ENCODE data around the gene SETBP1.

Gene SETBP1

DNA sequence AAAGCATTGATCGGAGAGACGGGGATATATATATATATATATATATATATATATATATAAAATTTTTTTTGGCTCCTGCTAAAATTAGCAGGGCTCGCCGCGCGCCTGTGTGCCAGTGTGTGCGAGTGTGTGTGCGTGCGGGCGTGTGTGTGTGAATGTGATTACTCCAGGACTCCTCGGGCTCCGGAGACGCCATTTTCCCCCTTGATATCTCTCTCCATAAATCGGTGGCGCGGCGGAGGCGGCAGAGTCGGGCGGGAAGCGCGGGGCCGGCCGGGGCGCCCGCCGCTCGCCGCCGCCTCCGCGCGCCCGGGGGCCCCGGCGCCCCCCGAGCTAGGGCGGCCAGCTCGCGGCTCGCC is 795 bp upstream of the SETBP1 start:
- peak; percentile 18 to 58 for DNase-seq

DNA sequence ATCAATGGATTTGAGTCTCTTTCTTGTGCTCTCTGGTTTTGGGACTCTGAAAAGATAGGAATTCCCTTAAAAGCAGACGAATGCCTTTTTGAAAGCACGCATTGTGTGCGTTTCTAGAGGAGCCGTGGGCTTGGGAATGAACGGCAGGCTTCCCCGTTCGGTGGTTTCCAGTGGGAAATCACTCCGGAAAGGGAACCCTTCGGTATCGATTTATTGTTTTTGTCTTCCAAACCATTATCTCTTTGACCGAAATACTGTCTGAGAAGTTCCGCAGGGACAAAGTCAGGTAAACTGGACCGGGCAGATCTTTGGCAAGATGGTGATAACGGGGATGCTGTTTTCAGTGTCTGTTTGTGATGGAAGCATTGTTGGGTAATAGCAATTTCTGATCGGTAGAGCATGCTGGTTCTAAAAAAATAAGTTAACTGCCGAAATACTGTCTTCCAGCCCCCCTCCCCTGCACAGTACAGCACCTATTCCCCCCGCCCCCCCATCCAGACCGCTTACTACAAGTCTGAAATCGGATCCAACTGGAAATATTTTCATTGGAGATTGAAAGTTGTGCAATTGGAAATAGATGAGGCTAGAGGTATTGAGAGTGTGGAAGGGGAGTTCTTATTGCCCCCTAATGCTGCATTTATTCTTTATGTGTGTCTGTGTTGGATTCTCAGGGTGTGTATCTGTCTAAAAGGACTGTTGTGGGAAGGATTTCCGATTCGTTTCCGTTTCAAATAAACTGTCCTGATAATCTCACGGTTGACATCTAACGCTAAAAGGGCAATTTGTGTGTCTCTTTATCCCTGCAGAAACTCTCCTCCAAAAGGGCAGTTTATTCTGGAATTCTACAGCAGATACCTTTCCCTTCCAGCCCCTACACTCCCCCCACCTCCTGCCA is 635 bp downstream of the SETBP1 start:
- no peak for DNase-seq

DNA sequence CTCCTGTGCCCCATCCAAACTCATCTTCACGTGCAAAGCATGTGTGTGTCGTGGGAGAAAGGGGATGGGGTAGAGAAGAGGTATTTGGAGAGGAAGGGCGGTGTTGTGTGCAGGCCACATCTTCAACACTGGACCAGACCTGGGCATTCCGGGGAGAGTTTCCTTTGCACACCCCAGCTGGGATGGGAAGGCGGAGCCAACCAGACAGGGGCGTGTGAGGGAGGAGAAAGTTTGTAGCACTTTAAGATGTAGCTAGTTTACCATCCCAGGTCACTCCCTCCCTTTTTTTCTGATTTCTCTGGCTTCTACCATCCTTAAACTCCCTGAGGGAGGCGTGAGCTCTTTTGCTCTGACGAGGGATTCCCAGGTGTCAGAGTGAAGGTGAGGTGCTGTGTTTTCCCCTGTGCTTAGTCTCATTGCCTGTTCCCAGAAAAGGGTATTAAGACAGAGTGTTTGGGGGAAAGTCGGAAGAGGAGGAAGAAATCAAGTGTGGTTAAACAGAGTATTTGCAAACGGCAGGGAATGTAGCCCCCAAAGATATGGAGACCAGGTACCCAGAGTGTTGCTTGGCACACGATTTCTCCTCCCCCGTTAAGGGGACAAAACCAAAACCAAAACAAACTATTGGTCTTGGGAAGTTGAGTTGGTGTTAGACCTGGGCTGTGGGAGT is 1.6 kb downstream of the SETBP1 start:
- DNase-seq = no peak

DNA sequence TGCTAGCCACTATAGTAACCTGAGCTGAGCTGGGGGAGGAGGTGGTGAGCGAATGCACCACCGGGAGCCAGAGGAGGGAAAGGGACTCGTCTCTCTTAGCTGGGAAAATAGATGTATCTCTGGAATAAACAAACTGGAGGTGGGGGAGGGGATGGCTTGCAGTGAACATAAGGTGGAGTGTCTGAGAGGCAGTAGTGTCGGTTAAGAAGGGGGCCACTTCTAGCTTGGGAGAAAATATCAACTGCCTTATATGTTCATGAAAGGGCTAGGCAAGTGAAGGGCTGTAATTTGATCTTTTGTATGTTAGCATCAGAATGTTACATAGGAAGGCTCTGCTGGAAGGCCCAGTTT is 2.2 kb downstream of the SETBP1 start:
- peak in 1 of 2 experiments; percentile 30 for DNase-seq

DNA sequence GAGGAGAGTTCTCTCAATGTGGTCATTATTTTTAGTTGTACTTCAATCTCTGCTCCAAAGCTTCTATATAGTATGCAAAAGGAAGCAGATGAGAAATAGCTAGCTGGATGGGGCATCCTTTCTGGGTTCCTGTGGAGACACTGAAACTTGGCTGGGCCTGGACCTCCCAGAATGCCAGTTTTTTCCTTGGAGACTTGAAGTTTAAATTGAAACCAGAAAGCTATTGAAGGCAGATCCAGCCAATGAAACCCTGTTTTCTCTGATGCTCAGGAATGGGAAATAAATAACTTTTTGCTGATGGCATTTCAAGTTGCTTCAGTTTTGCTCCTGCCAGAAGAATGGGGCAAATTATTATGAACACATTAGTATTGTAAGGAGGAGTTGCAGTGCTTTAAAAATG is 2.9 kb downstream of the SETBP1 start:
- no peak for DNase-seq

DNA sequence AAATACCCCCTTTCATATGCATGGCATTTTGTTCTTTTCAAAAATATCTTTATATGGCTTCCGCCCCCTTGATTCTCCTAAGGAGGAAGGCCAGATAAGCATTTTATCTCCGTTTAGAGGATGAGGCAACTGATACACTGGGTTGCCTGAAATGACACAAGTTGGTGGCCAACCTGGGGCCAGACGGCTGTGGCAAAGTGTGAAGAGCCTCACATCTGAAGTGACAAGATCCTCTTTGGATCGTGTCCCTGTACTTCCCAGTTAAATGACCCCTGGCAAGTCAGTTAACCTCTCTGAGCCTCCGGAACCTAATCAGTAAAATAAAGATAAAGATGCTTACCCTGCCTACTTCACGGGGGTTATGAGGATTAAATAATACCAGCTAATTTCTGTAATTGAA is 4.6 kb downstream of the SETBP1 start:
- no peak for DNase-seq

DNA sequence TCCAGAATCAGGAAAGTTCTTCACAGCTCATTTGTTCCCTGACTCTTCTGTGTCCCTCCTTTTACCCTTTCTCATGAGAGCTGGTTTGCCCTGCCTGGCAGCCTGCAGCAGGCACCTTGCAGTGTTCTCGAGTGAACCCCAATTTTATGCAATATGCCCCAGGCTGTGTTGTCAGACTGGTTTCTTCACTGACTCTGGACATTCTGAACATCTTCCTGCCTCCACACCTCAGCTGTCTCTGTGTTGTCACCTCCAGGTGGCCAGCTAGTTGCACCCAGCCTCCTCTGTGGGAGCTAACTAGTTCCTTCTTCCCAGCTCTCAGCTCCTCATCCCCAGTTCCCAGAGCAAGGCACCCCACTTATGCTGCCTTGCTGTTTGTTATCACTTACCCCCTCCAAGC is 5.5 kb downstream of the SETBP1 start:
- DNase-seq = no peak

DNA sequence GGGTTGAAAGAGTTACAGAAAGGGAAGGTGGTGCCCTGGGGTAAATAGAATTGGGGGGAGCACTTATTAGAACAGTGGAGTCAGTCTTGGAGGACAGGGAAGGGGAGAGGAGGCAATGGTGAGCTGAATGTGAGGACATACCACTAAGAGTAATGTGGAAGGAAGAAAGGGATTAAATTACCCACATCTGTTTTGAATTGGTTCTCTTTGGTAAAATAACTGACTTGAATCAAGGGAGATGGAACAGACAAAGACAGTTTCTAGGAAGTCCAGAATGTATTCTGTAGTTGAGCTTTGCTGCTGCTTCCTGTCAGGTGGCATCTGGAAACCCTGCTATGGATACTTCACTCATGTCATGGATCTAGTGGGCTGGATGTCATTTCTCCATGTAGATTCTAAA is 6.7 kb downstream of the SETBP1 start:
- no peak for DNase-seq

DNA sequence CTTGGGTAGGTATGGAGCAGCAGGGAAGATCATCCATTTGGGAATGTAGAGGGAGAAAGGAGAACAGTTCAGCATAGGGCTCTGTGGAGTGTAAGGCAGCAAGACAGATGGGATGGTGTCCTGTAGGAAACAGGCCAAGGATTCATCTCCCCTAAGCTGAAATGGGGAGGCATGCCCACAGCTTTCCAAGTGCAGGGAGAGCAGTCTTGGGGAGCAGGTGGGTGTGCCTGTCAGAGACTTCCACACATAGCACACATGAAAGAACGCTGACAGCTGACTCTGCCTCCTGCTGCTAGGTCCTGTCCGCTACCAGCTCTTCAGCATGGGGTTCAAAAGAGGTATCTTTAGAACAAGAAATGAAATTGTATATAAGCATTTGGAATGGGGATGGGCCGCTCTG is 9.0 kb downstream of the SETBP1 start:
- no peak for DNase-seq

DNA sequence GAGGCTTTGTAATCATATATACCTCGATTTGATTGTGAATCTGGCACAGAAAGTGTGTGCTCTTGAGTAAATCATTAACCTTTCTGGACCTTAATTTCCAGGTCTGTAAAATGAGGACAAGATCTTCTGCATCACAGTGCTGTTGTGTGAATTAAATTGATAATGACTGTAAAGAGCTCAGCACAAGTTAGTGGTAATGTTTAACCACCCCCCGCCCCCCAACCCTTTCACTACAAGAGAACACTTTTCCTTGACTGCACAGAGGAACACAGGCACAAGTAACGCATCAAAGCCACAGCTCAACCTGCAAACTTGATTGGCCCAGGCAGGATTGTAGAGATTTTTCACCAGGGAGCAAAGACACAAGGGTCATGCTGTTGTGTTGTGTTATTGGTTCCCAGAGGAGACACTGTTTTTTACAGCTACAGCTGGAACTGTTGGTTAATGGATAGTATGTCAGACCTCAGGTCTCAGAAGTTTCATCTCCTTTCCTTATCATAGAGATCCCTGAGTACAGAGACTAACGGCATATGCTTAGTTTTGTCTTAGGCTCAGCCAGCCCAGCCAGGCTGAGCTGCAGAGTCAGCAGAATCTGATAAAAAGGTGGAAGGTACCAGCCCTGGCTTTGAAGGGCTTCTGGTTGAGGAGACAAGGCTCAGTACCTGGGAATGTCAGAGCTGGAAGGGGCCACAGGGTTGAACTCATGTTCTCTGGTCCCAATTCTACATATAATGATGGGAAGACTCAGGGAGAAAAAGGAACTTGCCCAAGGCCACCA is 10.6 kb downstream of the SETBP1 start:
- DNase-seq = no peak

DNA sequence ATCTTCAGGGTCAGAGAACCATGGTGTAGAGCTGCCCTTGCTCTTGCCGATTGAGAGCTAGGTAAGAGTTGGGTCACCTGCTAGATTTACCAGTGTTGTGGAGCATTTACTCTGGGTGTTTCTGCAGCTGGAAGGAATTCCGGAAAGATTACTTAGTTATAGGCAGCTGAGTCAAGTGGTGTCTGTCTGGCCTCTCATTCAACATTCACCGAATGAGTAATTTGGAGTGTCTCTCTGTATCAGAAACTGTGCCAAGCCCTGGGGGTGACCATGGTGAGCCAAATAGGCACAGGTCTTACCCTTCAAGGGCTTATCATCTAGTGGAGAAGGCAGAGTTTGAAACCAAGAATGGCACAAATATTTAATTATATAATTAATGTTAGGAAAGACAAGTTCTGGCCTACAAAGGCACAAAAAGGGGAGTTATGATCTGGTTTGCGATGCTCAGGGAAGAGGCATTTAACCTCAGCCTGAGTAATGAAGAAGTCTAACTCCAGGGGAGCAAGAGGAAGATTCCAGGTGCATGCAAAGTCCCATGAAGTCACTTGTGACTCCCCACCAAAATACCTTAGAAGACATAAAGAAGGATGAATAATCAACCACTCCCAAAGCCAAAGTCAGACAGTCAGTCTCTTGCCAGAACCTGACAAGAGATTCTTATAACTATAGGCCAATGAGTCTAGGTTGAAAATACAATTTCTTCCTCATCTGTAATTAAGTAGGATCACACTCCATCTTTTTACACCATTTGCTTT is 12.5 kb downstream of the SETBP1 start:
- DNase-seq = no peak

DNA sequence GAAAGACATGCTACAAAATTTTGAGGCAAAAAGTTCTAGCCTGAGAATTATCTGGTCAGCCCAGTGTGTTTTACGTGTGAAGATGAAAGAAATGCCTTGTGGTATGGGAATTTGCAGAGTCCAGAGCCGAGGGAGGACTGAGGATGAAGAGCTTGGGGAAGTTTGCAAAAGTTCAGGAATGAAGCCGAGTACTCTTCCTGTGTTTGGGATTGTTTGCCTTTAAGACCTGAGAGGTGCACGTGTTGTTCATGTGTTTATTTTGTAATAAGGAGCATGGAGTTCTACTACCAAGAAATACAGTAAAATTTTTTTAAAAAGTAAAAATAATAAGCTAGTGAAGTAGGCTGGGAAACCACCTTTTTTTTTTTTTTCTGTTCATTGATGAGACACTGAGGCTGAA is 14.8 kb downstream of the SETBP1 start:
- DNase-seq = no peak

DNA sequence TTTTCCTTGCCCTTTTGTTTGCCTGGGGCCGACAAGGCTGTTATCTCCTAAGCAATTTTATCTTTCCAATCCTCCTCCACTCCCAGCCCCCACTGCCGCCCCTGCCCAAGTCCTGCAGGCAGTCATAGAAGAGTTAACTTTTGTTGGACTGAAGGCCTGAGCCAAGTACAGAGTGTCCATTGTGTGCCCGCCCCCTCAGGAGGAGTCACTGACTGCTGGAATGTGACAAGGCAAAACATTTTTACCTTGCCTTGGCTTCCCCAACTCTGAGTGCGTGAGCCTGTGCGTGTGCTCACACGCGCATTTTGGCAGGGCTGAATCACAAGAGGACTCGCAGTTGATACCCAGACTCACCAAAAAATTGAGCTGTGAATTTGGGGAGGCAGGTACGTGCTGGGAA is 16.2 kb downstream of the SETBP1 start:
- DNase-seq = no peak

DNA sequence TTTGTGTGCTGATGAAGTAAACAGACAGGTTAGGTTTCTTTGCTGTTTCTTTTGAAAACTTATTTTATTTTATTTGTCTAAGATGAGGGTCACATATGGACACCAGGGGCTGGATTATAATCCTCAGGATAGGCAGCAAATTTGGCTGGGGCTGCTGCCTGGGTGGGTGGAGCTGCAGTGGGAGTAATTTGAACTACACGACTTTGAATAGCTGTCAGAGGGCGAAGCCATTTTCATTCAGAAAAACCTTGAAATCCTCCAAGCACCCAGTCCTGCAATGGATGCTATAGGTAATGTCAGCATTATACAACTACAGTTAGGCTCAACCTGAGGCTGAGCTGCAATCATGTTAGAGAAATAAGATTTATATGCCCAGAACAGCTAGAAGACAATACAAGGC is 16.6 kb downstream of the SETBP1 start:
- no peak for DNase-seq

DNA sequence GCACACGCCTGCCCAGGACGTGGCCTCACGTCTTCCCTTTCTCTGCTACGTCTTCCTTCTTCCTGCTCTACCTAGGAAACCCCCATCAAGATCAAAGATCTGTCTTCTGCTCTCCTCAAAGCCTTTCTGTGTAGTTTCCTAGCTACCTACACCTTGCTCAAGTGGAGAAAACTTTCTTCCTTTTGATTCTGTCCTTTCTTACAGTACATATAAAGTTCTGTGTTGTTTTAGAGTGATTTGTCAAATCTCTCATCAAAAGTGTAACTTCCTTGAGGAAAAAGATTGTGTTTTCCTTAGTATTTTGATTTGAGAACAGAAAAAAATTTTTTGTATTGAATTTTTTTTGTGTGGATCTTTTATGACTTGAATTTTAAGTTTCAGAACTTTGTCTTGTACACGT is 17.8 kb downstream of the SETBP1 start:
- no peak for DNase-seq

DNA sequence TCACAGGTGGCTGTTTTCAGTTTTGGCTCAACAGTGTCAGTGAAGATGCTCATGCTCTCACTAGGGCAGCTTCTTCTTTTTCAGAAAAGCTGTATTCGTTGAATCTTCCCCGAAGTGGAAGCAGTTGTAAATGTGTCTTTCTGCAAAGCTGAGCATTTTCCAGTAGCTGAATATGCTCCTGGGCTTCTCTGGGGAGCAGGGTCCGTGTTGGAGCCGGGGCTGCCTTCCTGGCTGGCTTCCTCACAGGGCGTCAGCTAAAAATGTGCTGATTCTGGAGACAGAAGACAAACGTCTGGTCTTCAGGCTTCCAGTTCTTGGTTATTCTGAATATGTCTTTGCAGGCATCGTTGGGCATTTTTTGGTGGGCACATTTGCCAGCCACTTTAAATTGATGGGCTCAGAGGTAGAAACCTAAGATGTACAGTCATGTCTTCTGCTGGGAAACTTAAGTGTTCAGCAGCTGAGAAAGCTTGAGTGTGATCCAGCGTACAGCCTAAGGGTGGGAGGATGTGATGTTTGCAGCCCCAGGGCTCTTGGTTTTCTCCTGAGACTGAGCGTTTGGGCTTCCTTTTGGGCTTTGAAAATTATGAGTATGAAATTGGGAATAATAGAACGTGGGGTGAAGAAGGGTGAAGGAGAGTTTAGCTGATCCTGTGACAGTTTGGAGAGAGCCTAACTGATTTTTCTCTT is 19.0 kb downstream of the SETBP1 start:
- no peak for DNase-seq

DNA sequence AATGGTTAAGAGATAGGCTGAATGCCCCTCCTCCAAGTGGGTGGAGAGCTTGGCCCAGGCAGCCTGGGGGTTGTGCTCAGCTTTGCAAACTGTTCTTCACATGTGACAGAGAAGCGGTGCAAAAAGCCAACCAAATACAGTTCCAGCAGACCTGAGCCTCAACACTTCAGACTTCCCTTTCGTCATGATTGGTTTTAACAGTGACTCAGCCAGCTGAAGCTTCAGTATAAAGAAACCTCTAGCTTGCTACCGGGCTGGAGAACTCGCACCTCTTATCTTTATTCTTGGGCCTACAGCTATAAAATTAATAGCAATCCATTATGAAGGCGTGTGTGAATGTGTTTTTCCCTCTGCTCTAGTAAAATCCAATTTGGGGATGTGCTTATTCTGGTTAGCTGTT is 20.0 kb downstream of the SETBP1 start:
- no peak for DNase-seq

DNA sequence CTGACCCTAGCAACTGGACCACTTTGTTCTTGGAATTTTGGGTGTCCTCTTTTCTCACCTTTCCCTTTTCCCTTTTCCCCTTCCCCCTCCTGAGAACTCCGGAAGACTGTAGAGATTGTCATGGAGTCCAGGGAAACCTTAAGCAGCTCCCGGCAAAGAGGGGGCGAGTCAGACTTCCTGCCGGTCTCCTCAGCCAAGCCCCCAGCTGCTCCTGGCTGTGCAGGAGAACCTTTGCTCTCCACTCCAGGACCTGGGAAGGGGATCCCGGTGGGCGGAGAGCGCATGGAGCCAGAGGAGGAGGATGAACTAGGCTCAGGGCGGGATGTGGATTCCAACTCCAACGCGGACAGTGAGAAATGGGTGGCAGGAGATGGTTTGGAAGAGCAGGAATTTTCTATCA is 20.5 kb downstream of the SETBP1 start:
- no peak for DNase-seq

DNA sequence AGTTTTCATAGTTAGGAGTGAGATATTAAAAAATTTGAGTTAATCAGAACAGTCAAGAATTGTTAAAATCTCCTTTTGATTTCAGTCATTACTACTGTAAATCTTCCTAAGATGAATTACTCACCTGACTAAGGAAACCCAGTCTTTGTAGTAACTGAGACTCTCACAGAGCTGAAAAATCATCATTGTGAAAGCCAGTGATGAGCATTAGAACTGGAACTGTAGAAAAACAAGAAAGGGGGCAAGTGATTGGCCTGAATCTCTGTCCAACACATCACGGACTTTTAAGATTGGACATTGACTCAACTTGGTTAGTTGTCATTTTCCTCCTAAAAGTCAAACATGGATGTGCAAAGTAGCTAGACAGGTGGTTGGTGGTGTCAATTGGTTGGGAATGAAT is 21.9 kb downstream of the SETBP1 start:
- no peak for DNase-seq

DNA sequence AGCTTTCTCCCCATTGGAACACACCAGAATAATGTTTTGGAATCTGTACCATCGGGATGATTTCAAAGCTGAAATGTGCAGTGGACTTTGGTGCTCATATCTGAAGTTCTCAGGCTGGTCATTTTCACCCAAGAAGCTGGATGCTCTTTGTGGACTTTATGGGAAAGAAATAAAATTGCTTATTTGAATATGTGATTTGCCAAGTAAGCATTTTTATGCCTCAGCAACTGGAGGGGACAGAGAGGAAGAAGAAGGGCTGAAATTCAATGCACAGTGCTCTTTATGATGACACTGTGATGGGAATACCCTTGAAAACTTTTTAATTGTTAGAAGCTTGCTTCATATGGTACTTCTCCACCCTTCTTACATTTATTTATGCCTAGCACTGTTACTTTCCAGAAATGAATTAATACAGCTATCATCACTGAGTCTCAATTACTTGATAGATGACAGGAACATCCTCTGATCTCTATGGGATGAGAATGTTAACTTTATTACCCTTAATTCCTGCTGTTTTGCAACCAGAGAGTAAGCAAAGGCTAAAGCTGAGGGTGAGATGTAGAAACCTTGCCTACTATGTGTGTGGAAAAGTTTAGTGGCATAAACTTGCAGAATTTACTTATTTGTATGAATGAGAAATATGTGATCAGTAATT is 23.6 kb downstream of the SETBP1 start:
- no peak for DNase-seq

DNA sequence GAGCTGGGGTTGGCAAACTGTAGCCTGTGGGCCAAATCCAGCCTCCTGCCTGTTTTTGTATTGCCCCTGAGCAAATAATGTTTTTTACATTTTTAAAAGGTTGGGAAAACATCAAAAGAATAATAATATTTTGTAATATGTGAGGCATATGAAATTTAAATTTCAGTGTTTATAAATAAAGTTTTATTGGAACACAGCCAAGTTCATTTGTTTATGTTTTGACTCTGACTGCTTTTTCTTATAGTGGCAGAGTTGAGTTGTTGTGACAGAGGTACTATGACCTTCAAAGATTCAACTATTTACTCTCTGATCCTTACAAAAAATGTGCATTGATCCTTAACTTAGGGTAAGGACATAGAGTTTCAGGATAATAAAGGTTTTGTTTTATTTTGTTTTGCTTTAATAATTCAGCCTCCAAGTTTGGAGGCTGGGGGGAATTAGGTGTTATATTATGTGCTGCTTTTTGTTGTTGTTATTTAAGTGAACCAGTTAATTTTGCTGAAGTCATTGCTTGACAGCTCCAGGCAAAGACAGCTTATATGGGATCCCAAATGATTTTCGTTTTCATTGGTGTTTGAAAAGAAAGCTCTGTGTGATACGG is 24.5 kb downstream of the SETBP1 start:
- DNase-seq = no peak
